A673 (cell line): Measurements from ENCODE around the gene FAM83B.

Experiments
- EZH2 ChIP-seq: fragments of 200-600 bp; sonication (generic); IDR thresholded peaks from 2 replicates; pipeline ENCODE4 v1.6.1; 2017; ENCODE audit warnings: borderline replicate concordance, low read depth, mild to moderate bottlenecking, mixed read lengths, antibody characterized with exemption, low read length; ENCODE audit not compliant: poor library complexity, severe bottlenecking
- TF ChIP-seq, protein P1 (sequence below): fragments of 300-800, 200-600 bp; sonication (generic); conservative IDR thresholded peaks from 2 replicates; pipeline ENCODE4 v1.5.1; 2017; ENCODE audit warnings: low read depth, mild to moderate bottlenecking, antibody characterized with exemption, low read length, moderate library complexity, mixed read lengths

DNA sequence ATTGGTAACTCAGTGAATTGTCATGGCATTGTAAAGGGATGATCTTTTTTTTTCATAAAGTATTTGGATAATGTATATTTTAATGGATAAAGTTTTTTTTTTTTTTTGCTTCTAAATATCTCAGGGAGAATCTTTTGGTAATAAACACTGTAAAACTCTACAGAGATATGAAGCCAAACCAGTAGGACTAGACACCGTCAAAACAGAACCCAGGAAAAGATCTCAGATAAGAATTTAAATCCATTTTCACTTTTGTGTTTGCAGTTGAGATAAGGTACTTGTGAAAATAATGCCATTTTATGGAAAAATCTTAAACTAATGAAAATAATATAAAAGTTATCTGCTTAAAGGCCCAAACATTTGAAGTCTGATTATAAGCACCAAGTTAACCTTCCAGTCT lies 27.0 kb downstream of the FAM83B start:
- TF ChIP-seq, protein P1, sequence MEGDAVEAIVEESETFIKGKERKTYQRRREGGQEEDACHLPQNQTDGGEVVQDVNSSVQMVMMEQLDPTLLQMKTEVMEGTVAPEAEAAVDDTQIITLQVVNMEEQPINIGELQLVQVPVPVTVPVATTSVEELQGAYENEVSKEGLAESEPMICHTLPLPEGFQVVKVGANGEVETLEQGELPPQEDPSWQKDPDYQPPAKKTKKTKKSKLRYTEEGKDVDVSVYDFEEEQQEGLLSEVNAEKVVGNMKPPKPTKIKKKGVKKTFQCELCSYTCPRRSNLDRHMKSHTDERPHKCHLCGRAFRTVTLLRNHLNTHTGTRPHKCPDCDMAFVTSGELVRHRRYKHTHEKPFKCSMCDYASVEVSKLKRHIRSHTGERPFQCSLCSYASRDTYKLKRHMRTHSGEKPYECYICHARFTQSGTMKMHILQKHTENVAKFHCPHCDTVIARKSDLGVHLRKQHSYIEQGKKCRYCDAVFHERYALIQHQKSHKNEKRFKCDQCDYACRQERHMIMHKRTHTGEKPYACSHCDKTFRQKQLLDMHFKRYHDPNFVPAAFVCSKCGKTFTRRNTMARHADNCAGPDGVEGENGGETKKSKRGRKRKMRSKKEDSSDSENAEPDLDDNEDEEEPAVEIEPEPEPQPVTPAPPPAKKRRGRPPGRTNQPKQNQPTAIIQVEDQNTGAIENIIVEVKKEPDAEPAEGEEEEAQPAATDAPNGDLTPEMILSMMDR = no peak
- TF ChIP-seq EZH2 = no peak
